ENCODE data around the gene BIRC2. TPM values are rescaled to one million over a fixed set of nuclear protein-coding genes. Genes with fewer than 3 reads are reported as not detected.
A peak's percentile ranks its signal among the peaks of the same experiment; 100 is the strongest.

The BIRC2 gene
- total RNA-seq, 1 experiment from 2014 or later, result 32.3 TPM

GRCh38 chr11:102414559-102414958, 67.5 kb downstream of the BIRC2 start:
- in situ Hi-C loops (cut with HindIII; ENCODE audit: low pct_unique_long_range_greater_than_20kb, low sequenced_read_pairs), result no loop called here
- no peak for DNase-seq (ENCODE audit: low read depth, low spot score)

GRCh38 chr11:102415304-102415916, 68.4 kb downstream of the BIRC2 start:
- DNase-seq (ENCODE audit: low read depth, low spot score), result no peak
- in situ Hi-C loops (cut with HindIII; ENCODE audit: low pct_unique_long_range_greater_than_20kb, low sequenced_read_pairs), result no loop called here

- DNase-seq (ENCODE audit: low read depth, low spot score), result no peak
- in situ Hi-C loops (cut with HindIII; ENCODE audit: low pct_unique_long_range_greater_than_20kb, low sequenced_read_pairs), result no loop called here
Measured at GRCh38 chr11:102416976-102417375, 70.0 kb downstream of the BIRC2 start.

GRCh38 chr11:102419181-102419580, 72.2 kb downstream of the BIRC2 start:
- in situ Hi-C loops (cut with HindIII; ENCODE audit: low pct_unique_long_range_greater_than_20kb, low sequenced_read_pairs), result no loop called here

GRCh38 chr11:102420547-102420946, 73.5 kb downstream of the BIRC2 start:
- in situ Hi-C loops (cut with HindIII; ENCODE audit: low pct_unique_long_range_greater_than_20kb, low sequenced_read_pairs), result no loop called here
- DNase-seq (ENCODE audit: low read depth, low spot score), result no peak

More at GRCh38 chr11:102419181-102419580, 72.2 kb downstream of the BIRC2 start:
- DNase-seq (ENCODE audit: low read depth, low spot score), result no peak

- in situ Hi-C loops (cut with HindIII; ENCODE audit: low pct_unique_long_range_greater_than_20kb, low sequenced_read_pairs), result no loop called here
- no peak for DNase-seq (ENCODE audit: low read depth, low spot score)
Measured at GRCh38 chr11:102421261-102421660, 74.2 kb downstream of the BIRC2 start.

GRCh38 chr11:102422817-102423712, 76.1 kb downstream of the BIRC2 start:
- no peak for DNase-seq (ENCODE audit: low read depth, low spot score)
- in situ Hi-C loops (cut with HindIII; ENCODE audit: low pct_unique_long_range_greater_than_20kb, low sequenced_read_pairs), result no loop called here

- DNase-seq (ENCODE audit: low read depth, low spot score), result no peak
- in situ Hi-C loops (cut with HindIII; ENCODE audit: low pct_unique_long_range_greater_than_20kb, low sequenced_read_pairs), result no loop called here
Measured at GRCh38 chr11:102423936-102424335, 76.9 kb downstream of the BIRC2 start.

GRCh38 chr11:102426000-102426399, 79.0 kb downstream of the BIRC2 start:
- DNase-seq (ENCODE audit: low read depth, low spot score), result no peak
- in situ Hi-C loops (cut with HindIII; ENCODE audit: low pct_unique_long_range_greater_than_20kb, low sequenced_read_pairs), result no loop called here

GRCh38 chr11:102426570-102426969, 79.6 kb downstream of the BIRC2 start:
- DNase-seq (ENCODE audit: low read depth, low spot score), result no peak
- in situ Hi-C loops (cut with HindIII; ENCODE audit: low pct_unique_long_range_greater_than_20kb, low sequenced_read_pairs), result no loop called here

GRCh38 chr11:102427068-102427467, 80.1 kb downstream of the BIRC2 start:
- in situ Hi-C loops (cut with HindIII; ENCODE audit: low pct_unique_long_range_greater_than_20kb, low sequenced_read_pairs), result no loop called here

More at GRCh38 chr11:102427068-102427467, 80.1 kb downstream of the BIRC2 start:
- peak; percentile 91 for DNase-seq (ENCODE audit: low read depth, low spot score)

Small RNA genes lying within 50 kb of the gene (small RNA-seq; reads per million reads assigned to genes)
- gene AP000942.3 (0 reads per million in 2 experiments), gene AP000942.4 (0 reads per million in 2 experiments), gene RNU6-952P (0 reads per million in 2 experiments)

Other genes with a start within 250 kb of the BIRC2 start
- 28.4 and 29.9 TPM in 2 replicates for gene YAP1, start 236.8 kb upstream of the BIRC2 start, total RNA-seq (2014; rRNA removed; shearing (Covaris generic))
- 0.08 and 0.13 TPM in 2 replicates for gene BIRC3, start 29.7 kb upstream of the BIRC2 start, total RNA-seq (2014; rRNA removed; shearing (Covaris generic))
- 91.2 and 99.8 TPM in 2 replicates for gene TMEM123, start 105.6 kb downstream of the BIRC2 start, total RNA-seq (2014; rRNA removed; shearing (Covaris generic))
- not detected in 2 replicates for gene MMP7, start 183.5 kb downstream of the BIRC2 start, total RNA-seq (2014; rRNA removed; shearing (Covaris generic))

Measured in SK-MEL-5 (cell line).